Lower leg skin (tissue), 3 donors: Measurements from ENCODE around the gene RPS15A.

Experiments used
- POLR2A ChIP-seq, 2 donors: fragments of 450-650 bp; IDR thresholded peaks; one replicate each; pipeline ENCODE4 v1.6.1; 2016 to 2017; ENCODE audit warnings: antibody characterized with exemption in 2 of 2, mild to moderate bottlenecking in 1 of 2, moderate library complexity in 1 of 2
- TF ChIP-seq, protein P1 (sequence below), 3 donors: fragments of 450-650 bp; IDR thresholded peaks; one replicate each; pipeline ENCODE4 v1.5.1; 2016; ENCODE audit warnings: antibody characterized with exemption in 3 of 3, mild to moderate bottlenecking in 3 of 3, moderate library complexity in 2 of 3

DNA sequence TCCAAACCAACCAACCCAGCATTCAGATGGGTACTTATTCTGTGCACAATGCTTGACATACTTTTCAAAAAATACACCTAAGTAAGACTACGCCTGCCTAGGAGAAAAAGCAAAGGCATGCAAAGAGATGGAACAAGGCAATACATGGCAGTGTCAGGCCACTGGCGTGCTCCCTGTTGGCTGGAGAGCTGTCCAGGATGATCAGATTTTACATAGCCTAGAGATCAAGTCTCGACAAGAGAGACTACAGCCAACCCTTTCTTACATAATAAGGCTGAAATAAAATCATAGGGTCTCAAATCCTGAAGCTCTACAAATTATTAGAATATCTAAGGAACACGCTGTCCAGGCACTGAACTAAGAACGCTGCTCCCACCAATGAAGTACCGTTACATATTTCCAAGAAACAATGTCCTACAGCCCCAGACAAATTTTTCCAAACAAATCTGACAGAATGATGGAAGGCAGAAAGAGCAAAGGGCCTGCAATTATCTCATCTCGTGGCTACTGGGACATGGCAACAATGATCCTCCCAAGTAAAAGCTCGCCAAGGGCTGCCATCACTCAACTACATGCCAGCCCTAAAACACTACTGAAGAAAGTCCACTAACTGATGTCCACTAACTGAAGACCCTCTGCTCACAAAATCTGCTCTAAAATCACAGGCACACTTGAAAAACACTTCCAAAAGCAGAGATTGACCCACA, 5.1 kb downstream of the RPS15A start:
- no peak for TF ChIP-seq POLR2A (IDR thresholded peaks at IDR 0.05)
- TF ChIP-seq, protein P1, sequence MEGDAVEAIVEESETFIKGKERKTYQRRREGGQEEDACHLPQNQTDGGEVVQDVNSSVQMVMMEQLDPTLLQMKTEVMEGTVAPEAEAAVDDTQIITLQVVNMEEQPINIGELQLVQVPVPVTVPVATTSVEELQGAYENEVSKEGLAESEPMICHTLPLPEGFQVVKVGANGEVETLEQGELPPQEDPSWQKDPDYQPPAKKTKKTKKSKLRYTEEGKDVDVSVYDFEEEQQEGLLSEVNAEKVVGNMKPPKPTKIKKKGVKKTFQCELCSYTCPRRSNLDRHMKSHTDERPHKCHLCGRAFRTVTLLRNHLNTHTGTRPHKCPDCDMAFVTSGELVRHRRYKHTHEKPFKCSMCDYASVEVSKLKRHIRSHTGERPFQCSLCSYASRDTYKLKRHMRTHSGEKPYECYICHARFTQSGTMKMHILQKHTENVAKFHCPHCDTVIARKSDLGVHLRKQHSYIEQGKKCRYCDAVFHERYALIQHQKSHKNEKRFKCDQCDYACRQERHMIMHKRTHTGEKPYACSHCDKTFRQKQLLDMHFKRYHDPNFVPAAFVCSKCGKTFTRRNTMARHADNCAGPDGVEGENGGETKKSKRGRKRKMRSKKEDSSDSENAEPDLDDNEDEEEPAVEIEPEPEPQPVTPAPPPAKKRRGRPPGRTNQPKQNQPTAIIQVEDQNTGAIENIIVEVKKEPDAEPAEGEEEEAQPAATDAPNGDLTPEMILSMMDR (IDR thresholded peaks at IDR 0.05), result no peak
